Keratinocyte (primary cell): ENCODE results near the gene PGAP3. TPM values are rescaled to one million over a fixed set of nuclear protein-coding genes. Genes with fewer than 3 reads are reported as not detected.

ENCODE experiments used
- DNase-seq: peaks from one replicate; pipeline ENCODE4 v3.0.0-alpha.2; 2011; ENCODE audit warnings: low read depth, missing footprints, low spot score
- FAIRE-seq: peaks from 2 replicates; lab custom pipeline; 2011; peaks lifted over from hg19 to GRCh38; lab: Jason Lieb, UNC
- H2AFZ ChIP-seq: 2 replicates; pipeline ENCODE4 v1.6.0; 2012; ENCODE audit warnings: low read length, control low read depth, inconsistent platforms; ENCODE audit not compliant: control insufficient read depth
- H3K27ac ChIP-seq: 2 replicates; pipeline ENCODE4 v1.5.1; 2011; ENCODE audit warnings: low read length; ENCODE audit not compliant: control insufficient read depth, insufficient read depth
- H3K27me3 ChIP-seq: 3 replicates; pipeline ENCODE4 v1.6.0; 2011; ENCODE audit warnings: low read length; ENCODE audit not compliant: control insufficient read depth, insufficient read depth; ENCODE audit errors: extremely low read depth
- H3K36me3 ChIP-seq, 2 experiments: 2 replicates in 1 of 2; 3 replicates in 1 of 2; pipeline ENCODE4 v1.5.1; 2011; ENCODE audit warnings: low read length in 2 of 2, mild to moderate bottlenecking in 1 of 2; ENCODE audit not compliant: control insufficient read depth in 2 of 2, insufficient read depth in 2 of 2; ENCODE audit errors: extremely low read depth in 1 of 2
- H3K4me1 ChIP-seq: 3 replicates; pipeline ENCODE4 v1.5.1; 2011; ENCODE audit warnings: low read length; ENCODE audit not compliant: control insufficient read depth, insufficient read depth; ENCODE audit errors: extremely low read depth
- H3K4me2 ChIP-seq: 3 replicates; pipeline ENCODE4 v1.6.0; 2011; ENCODE audit warnings: low read depth, low read length; ENCODE audit not compliant: control insufficient read depth, insufficient read depth; ENCODE audit errors: extremely low read depth
- H3K4me3 ChIP-seq, 3 experiments: fragments of 200-600 bp in 1 of 3; sonication (generic) in 1 of 3; 2 replicates in 2 of 3; 3 replicates in 1 of 3; pipeline ENCODE4 v1.5.1; 2011 to 2016; ENCODE audit warnings: low read length in 3 of 3, mild to moderate bottlenecking in 3 of 3, control low read depth in 2 of 3, inconsistent platforms in 1 of 3, low read depth in 1 of 3, mixed read lengths in 1 of 3, mixed run types in 1 of 3, moderate library complexity in 1 of 3; ENCODE audit not compliant: control insufficient read depth in 2 of 3, insufficient read depth in 2 of 3; ENCODE audit errors: extremely low read depth in 1 of 3
- H3K79me2 ChIP-seq: 2 replicates; pipeline ENCODE4 v1.6.0; 2012; ENCODE audit warnings: low read length; ENCODE audit not compliant: control insufficient read depth, insufficient read depth
- H3K9ac ChIP-seq: 3 replicates; pipeline ENCODE4 v1.6.0; 2011; ENCODE audit warnings: low read length; ENCODE audit not compliant: control insufficient read depth, insufficient read depth; ENCODE audit errors: extremely low read depth
- H3K9me1 ChIP-seq: 3 replicates; pipeline ENCODE4 v1.6.0; 2011; ENCODE audit warnings: low read length; ENCODE audit not compliant: control insufficient read depth, insufficient read depth; ENCODE audit errors: extremely low read depth
- H3K9me3 ChIP-seq: 2 replicates; pipeline ENCODE4 v1.5.1; 2012; ENCODE audit warnings: low read depth, low read length; ENCODE audit not compliant: control insufficient read depth
- H4K20me1 ChIP-seq: 3 replicates; pipeline ENCODE4 v1.6.0; 2011; ENCODE audit warnings: low read length; ENCODE audit not compliant: control insufficient read depth, insufficient read depth; ENCODE audit errors: extremely low read depth
- CTCF ChIP-seq, 3 experiments: IDR thresholded peaks in 1 of 3; conservative IDR thresholded peaks in 1 of 3; optimal IDR thresholded peaks in 1 of 3; 2 replicates in 2 of 3; 3 replicates in 1 of 3; pipeline versions ENCODE3 to v1.5.1; 2011; ENCODE audit warnings: low read length in 3 of 3, mild to moderate bottlenecking in 3 of 3, moderate library complexity in 2 of 3, control low read depth in 1 of 3, inconsistent platforms in 1 of 3; ENCODE audit not compliant: insufficient read depth in 2 of 3; ENCODE audit errors: extremely low read depth in 1 of 3
- EZH2 ChIP-seq: IDR thresholded peaks from one replicate; pipeline ENCODE4 v1.6.1; 2012; ENCODE audit warnings: inconsistent platforms, mild to moderate bottlenecking, low read length, moderate library complexity
- dilution Hi-C: fragments of 300-500 bp; cut with MboI; formaldehyde crosslinking; loops from one replicate; pipeline ENCODE4 v1.7.0; 2020; ENCODE audit warnings: low sequenced_read_pairs; ENCODE audit not compliant: extremely low pct_ligation_motif_present
- polyA plus RNA-seq, 5 experiments: library from polyadenylated mRNA; depleted of rRNA in 3 of 5; stranded (reverse) in 3 of 5; stranded (forward) in 1 of 5; unstranded in 1 of 5; fragments of >200 nt; gene quantifications; 1 replicate in 1 of 5; 2 replicates in 3 of 5; 3 replicates in 1 of 5; pipeline versions ENCODE4 v1.2.1 to v1.2.3, GENCODE V29; 2011 to 2012; ENCODE audit warnings: missing spikeins in 2 of 5, low read depth in 1 of 5, low replicate concordance in 1 of 5

Gene PGAP3
- polyA plus RNA-seq, 1 donor (not counting 4 experiments of a cell fraction or from before 2014, with no cell fraction given), result 5.6 TPM

- Histone ChIP-seq H2AFZ (no peak overlapping the region), H3K9me3 (no peaks in the 10 kb centered on the region), H4K20me1 (no peaks in the 10 kb centered on the region), H3K27ac (no peak overlapping the region), H3K4me2 (no peak overlapping the region), H3K4me1 (no peaks in the 10 kb centered on the region), H3K36me3 (no peaks in the 10 kb centered on the region), H3K9ac (no peak overlapping the region), H3K27me3 (peaks cover 16% of the 10 kb centered on the region), H3K4me3 (no peak overlapping the region), H3K79me2 (no peaks in the 10 kb centered on the region), H3K9me1 (no peaks in the 10 kb centered on the region)
- TF ChIP-seq EZH2 (no peak), CTCF (optimal IDR thresholded peaks at IDR 0.05 in 1 of 3, IDR thresholded peaks at IDR 0.05 in 1 of 3, conservative IDR thresholded peaks at IDR 0.05 in 1 of 3; ENCODE audit: extremely low read depth in 1 of 3, insufficient read depth in 2 of 3, low read length in 3 of 3) (no peak)
- no peak for FAIRE-seq
- dilution Hi-C loops, result no loop called here
- DNase-seq, result no peak
Measured at GRCh38 chr17:39674179-39674578, 13.7 kb downstream of the PGAP3 start.

- Histone ChIP-seq H2AFZ (no peak overlapping the region), H3K27me3 (peaks cover 20% of the 10 kb centered on the region), H3K9me1 (no peaks in the 10 kb centered on the region), H3K27ac (no peak overlapping the region), H3K4me2 (no peak overlapping the region), H3K4me1 (peaks cover 2% of the 10 kb centered on the region), H4K20me1 (no peaks in the 10 kb centered on the region), H3K9ac (no peak overlapping the region), H3K9me3 (no peaks in the 10 kb centered on the region), H3K36me3 (no peaks in the 10 kb centered on the region), H3K4me3 (no peak overlapping the region), H3K79me2 (no peaks in the 10 kb centered on the region)
- no peak for FAIRE-seq
- DNase-seq, result no peak
- dilution Hi-C loops, result no loop called here
- TF ChIP-seq CTCF (optimal IDR thresholded peaks at IDR 0.05 in 1 of 3, IDR thresholded peaks at IDR 0.05 in 1 of 3, conservative IDR thresholded peaks at IDR 0.05 in 1 of 3; ENCODE audit: extremely low read depth in 1 of 3, insufficient read depth in 2 of 3, low read length in 3 of 3) (no peak), EZH2 (no peak)
Measured at GRCh38 chr17:39673335-39674081, 14.3 kb downstream of the PGAP3 start.
